H1 (cell line): ENCODE data around the gene DGAT2L6. TPM values are rescaled to one million over a fixed set of nuclear protein-coding genes. Genes with fewer than 3 reads are reported as not detected.

Experiments used
- CTCF ChIA-PET: fragments of 300-600 bp; sonication (Branson Sonifier 250); formaldehyde crosslinking; loops from one replicate; lab custom pipeline; 2021; ENCODE audit not compliant: partially characterized antibody; lab: Charles Lee
- POLR2A ChIA-PET: fragments of 300-600 bp; sonication (Branson Sonifier 250); formaldehyde crosslinking; loops from one replicate; lab custom pipeline; 2021; ENCODE audit warnings: inconsistent platforms; ENCODE audit not compliant: partially characterized antibody; lab: Charles Lee
- DNase-seq, 2 experiments: peaks; one replicate each; pipeline versions ENCODE4 v3.0.0 to v3.0.0-alpha.2; 2010 to 2022; ENCODE audit warnings: low spot score in 2 of 2, low read depth in 1 of 2, mixed read lengths in 1 of 2
- FAIRE-seq: peaks from 2 replicates; lab custom pipeline; 2011; peaks lifted over from hg19 to GRCh38; lab: Jason Lieb, UNC
- H2AFZ ChIP-seq: 2 replicates; pipeline ENCODE4 v1.8.1; 2012; ENCODE audit warnings: low read length, inconsistent platforms
- H2AK5ac ChIP-seq: 2 replicates; pipeline ENCODE4 v1.6.1; 2013; ENCODE audit warnings: low read depth, low read length
- H2BK120ac ChIP-seq: replicated peaks from 2 replicates; pipeline ENCODE3; 2013; ENCODE audit warnings: low read depth, low read length, inconsistent platforms
- H2BK12ac ChIP-seq: 2 replicates; pipeline ENCODE4 v1.6.1; 2013; ENCODE audit warnings: low read depth, low read length
- H2BK15ac ChIP-seq: 2 replicates; pipeline ENCODE4 v1.6.1; 2013; ENCODE audit warnings: low read length
- H2BK20ac ChIP-seq: 2 replicates; pipeline ENCODE4 v1.6.1; 2013; ENCODE audit warnings: low read length
- H2BK5ac ChIP-seq: 2 replicates; pipeline ENCODE4 v1.6.1; 2013; ENCODE audit warnings: low read depth, low read length
- H3K14ac ChIP-seq: 2 replicates; pipeline ENCODE4 v1.6.1; 2013; ENCODE audit warnings: inconsistent platforms; ENCODE audit not compliant: insufficient read length
- H3K18ac ChIP-seq: 2 replicates; pipeline ENCODE4 v1.6.1; 2013; ENCODE audit warnings: low read length; ENCODE audit errors: extremely low read depth
- H3K23ac ChIP-seq: 2 replicates; pipeline ENCODE4 v1.6.1; 2013; ENCODE audit warnings: inconsistent platforms; ENCODE audit not compliant: insufficient read length
- H3K23me2 ChIP-seq: 2 replicates; pipeline ENCODE4 v1.6.1; 2013; ENCODE audit warnings: low read depth, low read length
- H3K27ac ChIP-seq: 2 replicates; pipeline ENCODE4 v1.6.1; 2011; ENCODE audit warnings: low read depth, low read length, inconsistent platforms
- H3K27me3 ChIP-seq, 4 experiments: replicated peaks in 1 of 4; 1 replicate in 1 of 4; 2 replicates in 3 of 4; pipeline versions ENCODE4 v1.6.1 to v1.8.1; 2011 to 2013; ENCODE audit warnings: low read length in 3 of 4, mild to moderate bottlenecking in 3 of 4, inconsistent platforms in 2 of 4, mixed read lengths in 2 of 4, moderate library complexity in 1 of 4; ENCODE audit not compliant: control insufficient read depth in 3 of 4, insufficient read depth in 3 of 4; ENCODE audit errors: extremely low read depth in 1 of 4
- H3K36me3 ChIP-seq, 4 experiments: 2 replicates each; pipeline versions ENCODE4 v1.6.1 to v1.8.1; 2011 to 2013; ENCODE audit warnings: mild to moderate bottlenecking in 4 of 4, low read length in 3 of 4, moderate library complexity in 2 of 4, control low read depth in 1 of 4, inconsistent platforms in 1 of 4; ENCODE audit not compliant: insufficient read depth in 4 of 4, control insufficient read depth in 2 of 4
- H3K4ac ChIP-seq: replicated peaks from 2 replicates; pipeline ENCODE3; 2013; ENCODE audit warnings: low read length, low read depth, mixed read lengths, inconsistent platforms; ENCODE audit not compliant: insufficient read length
- H3K4me1 ChIP-seq, 4 experiments: replicated peaks in 1 of 4; 1 replicate in 1 of 4; 2 replicates in 3 of 4; pipeline versions ENCODE4 v1.6.1 to v1.8.1; 2011 to 2013; ENCODE audit warnings: low read length in 3 of 4, inconsistent platforms in 2 of 4, mixed read lengths in 1 of 4; ENCODE audit not compliant: insufficient read depth in 4 of 4, control insufficient read depth in 3 of 4
- H3K4me2 ChIP-seq, 2 experiments: 2 replicates each; pipeline versions ENCODE4 v1.6.1 to v1.8.1; 2011 to 2013; ENCODE audit warnings: low read depth in 2 of 2, low read length in 2 of 2, control low read depth in 1 of 2, inconsistent platforms in 1 of 2, mild to moderate bottlenecking in 1 of 2; ENCODE audit not compliant: insufficient read depth in 1 of 2
- H3K4me3 ChIP-seq, 4 experiments: fragments of 200-600, 300-600 bp in 1 of 4; sonication (generic), shearing (Covaris generic), sonication (Bioruptor Twin) in 1 of 4; 2 replicates each; pipeline versions ENCODE4 v1.5.1 to v1.8.1; 2011 to 2016; ENCODE audit warnings: low read length in 4 of 4, low read depth in 3 of 4, control low read depth in 2 of 4, inconsistent platforms in 2 of 4, mild to moderate bottlenecking in 2 of 4, mixed read lengths in 1 of 4, moderate library complexity in 1 of 4; ENCODE audit not compliant: insufficient read depth in 2 of 4; ENCODE audit errors: extremely low read depth in 1 of 4
- H3K56ac ChIP-seq: replicated peaks from 2 replicates; pipeline ENCODE3; 2013; ENCODE audit warnings: low read depth, mild to moderate bottlenecking, mixed read lengths, low read length, inconsistent platforms; ENCODE audit not compliant: insufficient read length
- H3K79me1 ChIP-seq: 2 replicates; pipeline ENCODE4 v1.6.1; 2013; ENCODE audit warnings: low read depth, low read length, control low read depth
- H3K79me2 ChIP-seq, 2 experiments: 2 replicates each; pipeline versions ENCODE4 v1.6.1 to v1.8.1; 2012 to 2013; ENCODE audit warnings: low read length in 2 of 2, mild to moderate bottlenecking in 2 of 2, inconsistent platforms in 1 of 2; ENCODE audit not compliant: insufficient read depth in 2 of 2, control insufficient read depth in 1 of 2
- H3K9ac ChIP-seq, 4 experiments: replicated peaks in 1 of 4; 1 replicate in 1 of 4; 2 replicates in 3 of 4; pipeline versions ENCODE4 v1.6.1 to v1.8.1; 2011 to 2013; ENCODE audit warnings: low read depth in 3 of 4, low read length in 3 of 4, control low read depth in 2 of 4, mild to moderate bottlenecking in 2 of 4, moderate library complexity in 2 of 4, inconsistent platforms in 1 of 4; ENCODE audit errors: extremely low read depth in 1 of 4
- H3K9me3 ChIP-seq, 2 experiments: 2 replicates each; pipeline versions ENCODE4 v1.6.1 to v1.8.1; 2012 to 2013; ENCODE audit warnings: mild to moderate bottlenecking in 2 of 2, moderate library complexity in 2 of 2, control low read depth in 1 of 2, inconsistent platforms in 1 of 2, low read depth in 1 of 2, low read length in 1 of 2, mixed read lengths in 1 of 2; ENCODE audit not compliant: insufficient read depth in 2 of 2
- H4K20me1 ChIP-seq, 2 experiments: replicated peaks in 1 of 2; 2 replicates each; pipeline versions ENCODE3 to v1.8.1; 2011 to 2013; ENCODE audit warnings: inconsistent platforms in 2 of 2, low read length in 2 of 2, mild to moderate bottlenecking in 1 of 2; ENCODE audit not compliant: insufficient read depth in 2 of 2, control insufficient read depth in 1 of 2
- H4K5ac ChIP-seq: 2 replicates; pipeline ENCODE4 v1.6.1; 2013; ENCODE audit warnings: low read length, low read depth, mixed read lengths, inconsistent platforms; ENCODE audit not compliant: insufficient read length
- H4K8ac ChIP-seq: 2 replicates; pipeline ENCODE4 v1.8.0; 2013; ENCODE audit warnings: mild to moderate bottlenecking, moderate library complexity, low read length, inconsistent platforms; ENCODE audit not compliant: insufficient read depth; ENCODE audit errors: extremely low read depth
- H4K91ac ChIP-seq: replicated peaks from 2 replicates; pipeline ENCODE3; 2013; ENCODE audit warnings: low read length, mixed read lengths, inconsistent platforms; ENCODE audit not compliant: insufficient read length
- SP2 ChIP-seq: IDR thresholded peaks from 2 replicates; pipeline ENCODE4 v1.6.1; 2012; ENCODE audit warnings: mild to moderate bottlenecking, low read length, inconsistent platforms
- WGBS, 2 experiments: shearing (Covaris generic) in 1 of 2; methylation state at CpG; one replicate each; pipeline versions ENCODE4 v1.1.6 to v1.1.7; 2013 to 2015; ENCODE audit warnings: low lambda C conversion rate in 2 of 2, mixed read lengths in 2 of 2, inconsistent platforms in 1 of 2, low coverage in 1 of 2, missing lambda C conversion rate in 1 of 2; ENCODE audit not compliant: insufficient replicate concordance in 2 of 2, insufficient coverage in 1 of 2, insufficient read length in 1 of 2; ENCODE audit errors: extremely low coverage in 1 of 2, missing lambda C conversion rate in 1 of 2; 5-methylcytosine and 5-hydroxymethylcytosine counted together
- polyA plus RNA-seq, 7 experiments: library from polyadenylated mRNA; depleted of rRNA in 3 of 7; stranded (reverse) in 5 of 7; unstranded in 2 of 7; fragments of >200 nt in 5 of 7; fragments of 200-250 nt in 2 of 7; gene quantifications; 1 replicate in 5 of 7; 2 replicates in 1 of 7; 4 replicates in 1 of 7; pipeline versions ENCODE4 v1.2.1 to v1.2.3, GENCODE V29; 2011 to 2013; ENCODE audit warnings: missing spikeins in 2 of 7, mixed read lengths in 2 of 7
- total RNA-seq: library from RNA; stranded (reverse); fragmentation: NEBNext Ultra II Directional; extraction: Animal tissue kit (Norgen Biotek cat#: 25700); gene quantifications from 2 replicates; pipeline ENCODE4 v1.2.1, GENCODE V29; 2021

The DGAT2L6 gene
- total and polyA plus RNA-seq, 2 of the 8 experiments (the other 6 are each of a cell fraction or from before 2014, with no cell fraction given) = not detected

DNA sequence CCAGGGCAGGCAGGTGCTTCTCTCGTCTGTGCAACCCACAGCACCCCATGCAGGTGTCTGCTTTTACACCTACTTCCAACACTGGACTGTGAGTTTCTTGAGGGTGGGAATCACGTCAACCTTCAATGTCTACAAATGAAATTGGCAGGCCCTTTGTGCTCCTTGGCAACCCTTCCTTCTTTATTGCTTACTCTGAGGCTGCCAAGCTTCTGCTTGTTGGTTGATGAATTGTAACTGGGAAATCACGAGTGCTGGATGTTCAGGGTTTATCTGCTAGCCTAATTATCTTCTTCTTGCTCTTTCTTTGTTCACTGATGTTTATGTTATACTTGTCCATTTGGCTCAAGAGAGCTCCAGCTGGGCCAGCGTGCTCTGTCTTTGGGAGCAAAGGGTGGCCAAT, 2.5 kb upstream of the DGAT2L6 start:
- Histone ChIP-seq H3K4me2 (no peak overlapping the region), H3K4me1 (peaks cover 0 to 7% (median 5%) of the 10 kb centered on the region in 4 experiments; a peak in 4 of 7 replicates)
- CTCF ChIA-PET = interaction anchor here (0.7 kb wide), 1 partner anchor 42 kb away, joined by 3 read pairs; the partner anchor contains the start of gene IGBP1

More for the DNA sequence above, 2.5 kb upstream of the DGAT2L6 start:
- Histone ChIP-seq H4K91ac (no peak overlapping the region), H3K23ac (no peak overlapping the region), H2BK120ac (no peak overlapping the region), H3K79me1 (no peaks in the 10 kb centered on the region), H3K27me3 (no peaks in the 10 kb centered on the region), H3K56ac (no peak overlapping the region), H2AK5ac (no peak overlapping the region), H4K5ac (no peak overlapping the region), H3K4me3 (no peak overlapping the region), H2AFZ (no peak overlapping the region), H4K20me1 (no peaks in the 10 kb centered on the region), H3K9me3 (no peaks in the 10 kb centered on the region), H3K36me3 (no peaks in the 10 kb centered on the region), H2BK15ac (no peak overlapping the region), H3K4ac (no peak overlapping the region), H4K8ac (no peak overlapping the region), H3K18ac (no peak overlapping the region), H2BK5ac (no peak overlapping the region), H3K9ac (no peak overlapping the region), H2BK20ac (no peak overlapping the region), H3K14ac (no peak overlapping the region), H3K79me2 (no peaks in the 10 kb centered on the region), H2BK12ac (no peak overlapping the region), H3K23me2 (no peaks in the 10 kb centered on the region), H3K27ac (no peak overlapping the region)
- no peak for FAIRE-seq
- no peak for TF ChIP-seq SP2
- POLR2A ChIA-PET = no interaction called here
- no peak for DNase-seq
- WGBS, 2 experiments = 76% methylated on average over 4 of the region's 4 CpGs; no CpG with 5 or more reads in 1 of the 2 experiments
